ENCODE results near the gene KDM4D. TPM values are rescaled to one million over a fixed set of nuclear protein-coding genes. Genes with fewer than 3 reads are reported as not detected.
"Not testable (repeated sequence)": the region's sequence is repeated elsewhere in the genome, so short reads cannot be mapped to it uniquely, and the experiment has no call there.

The KDM4D gene
- total RNA-seq, 1 donor from 2014 or later, result 0.66 TPM

GRCh38 chr11:94958121-94958696, 15.3 kb upstream of the KDM4D start:
- DNase-seq (ENCODE audit: low spot score), result no peak

DNA sequence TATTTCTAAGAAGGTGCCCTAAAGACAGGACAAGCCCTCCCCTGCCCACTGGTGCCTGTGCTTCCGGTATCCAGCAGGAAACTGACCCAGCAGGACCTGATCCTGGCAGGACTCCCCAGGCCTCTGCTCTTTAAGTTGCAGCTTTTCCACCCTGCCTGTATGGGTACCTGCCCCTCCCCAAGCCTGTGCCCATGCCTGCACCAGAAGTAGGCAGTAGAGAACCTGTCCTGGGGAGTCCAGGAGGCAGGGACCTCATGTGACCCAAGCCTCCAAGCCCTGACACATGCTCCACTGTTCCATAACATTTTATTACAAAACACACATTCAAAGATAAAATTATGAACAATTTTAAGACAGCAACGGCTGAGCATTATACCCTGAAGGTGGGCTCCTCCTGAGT, 14.3 kb upstream of the KDM4D start:
- no peak for DNase-seq (ENCODE audit: low spot score)

GRCh38 chr11:94960488-94960887, 13.0 kb upstream of the KDM4D start:
- no peak for DNase-seq (ENCODE audit: low spot score)

GRCh38 chr11:94961255-94961654, 12.3 kb upstream of the KDM4D start:
- no peak for DNase-seq (ENCODE audit: low spot score)

- no peak for DNase-seq (ENCODE audit: low spot score)
These were observed 8.6 kb upstream of the KDM4D start for GRCh38 chr11:94964934-94965333.

- DNase-seq (ENCODE audit: low spot score), result no peak
These were observed 5.1 kb upstream of the KDM4D start for GRCh38 chr11:94968334-94968958.

DNA sequence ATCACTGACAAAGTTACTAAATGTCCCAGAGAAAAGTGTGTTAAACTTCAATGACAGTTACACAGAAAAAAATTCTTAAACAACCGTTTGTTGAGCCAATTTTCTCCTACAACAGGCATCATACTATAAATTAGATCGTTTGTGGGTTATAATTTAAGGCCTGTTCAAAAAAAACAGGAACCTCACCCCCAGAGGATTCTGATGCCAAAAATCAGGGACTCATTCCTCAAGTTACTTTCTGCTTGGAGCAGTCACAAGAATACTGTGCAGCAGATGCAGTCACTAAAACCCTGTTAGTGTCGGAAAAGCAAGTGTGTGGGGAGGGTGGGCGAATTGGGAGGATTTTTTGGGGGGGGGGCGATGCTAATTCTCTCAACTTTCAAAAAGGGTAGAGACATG, 810 bp upstream of the KDM4D start:
- DNase-seq (ENCODE audit: low spot score), result no peak

- DNase-seq (ENCODE audit: low spot score), result no peak
These were observed 669 bp downstream of the KDM4D start for GRCh38 chr11:94974178-94974577.

DNA sequence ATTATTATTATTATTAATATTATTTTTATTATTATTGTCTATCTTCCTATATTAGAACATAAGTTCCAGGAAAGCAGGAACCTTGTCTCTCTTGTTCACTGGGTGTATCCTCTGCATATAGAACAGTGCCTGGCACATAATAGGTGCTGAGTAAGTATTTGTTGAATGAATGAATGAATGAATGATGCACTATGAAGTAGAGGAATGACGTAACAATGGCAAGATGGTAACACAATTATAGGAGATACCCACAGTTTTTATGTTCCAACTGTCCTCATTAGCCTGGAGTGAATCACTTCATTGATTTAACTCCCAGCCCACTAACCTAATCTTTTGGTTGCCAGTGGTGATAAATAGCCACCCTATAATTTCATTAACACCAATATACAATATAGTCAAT, 2.1 kb downstream of the KDM4D start:
- DNase-seq (ENCODE audit: low spot score), result no peak

- no peak for DNase-seq (ENCODE audit: low spot score)
These were observed 13.9 kb downstream of the KDM4D start for GRCh38 chr11:94987378-94987777.

DNA sequence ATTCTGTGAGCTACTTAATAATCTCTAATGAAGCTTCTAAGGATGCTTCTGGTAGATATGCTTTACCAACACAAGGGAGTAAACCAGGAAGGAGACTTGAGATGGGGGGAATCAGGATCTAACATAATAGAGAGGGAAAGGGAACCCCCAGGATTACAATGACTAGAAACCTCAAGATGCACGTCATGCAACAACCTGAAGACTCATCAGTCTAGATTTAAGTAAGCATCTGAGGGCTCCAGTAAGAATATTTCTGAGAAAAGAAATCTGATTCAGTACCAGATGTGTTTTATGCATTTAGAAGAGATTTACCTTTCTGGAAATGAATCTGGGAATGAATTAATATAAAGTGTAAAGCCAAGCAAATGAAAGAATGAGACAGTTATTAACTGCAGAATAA, 15.2 kb downstream of the KDM4D start:
- DNase-seq (ENCODE audit: low spot score), result no peak

GRCh38 chr11:94993400-94993943, 20.0 kb downstream of the KDM4D start:
- DNase-seq (ENCODE audit: low spot score), result no peak

DNA sequence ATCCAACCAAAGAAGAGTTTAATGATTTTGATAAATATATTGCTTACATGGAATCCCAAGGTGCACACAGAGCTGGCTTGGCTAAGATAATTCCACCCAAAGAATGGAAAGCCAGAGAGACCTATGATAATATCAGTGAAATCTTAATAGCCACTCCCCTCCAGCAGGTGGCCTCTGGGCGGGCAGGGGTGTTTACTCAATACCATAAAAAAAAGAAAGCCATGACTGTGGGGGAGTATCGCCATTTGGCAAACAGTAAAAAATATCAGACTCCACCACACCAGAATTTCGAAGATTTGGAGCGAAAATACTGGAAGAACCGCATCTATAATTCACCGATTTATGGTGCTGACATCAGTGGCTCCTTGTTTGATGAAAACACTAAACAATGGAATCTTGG, 23.9 kb downstream of the KDM4D start:
- DNase-seq (ENCODE audit: low spot score), result no peak

- no peak for DNase-seq (ENCODE audit: low spot score)
These were observed 24.8 kb downstream of the KDM4D start for GRCh38 chr11:94998285-94998684.

- DNase-seq (ENCODE audit: low spot score), result no peak
These were observed 30.2 kb downstream of the KDM4D start for GRCh38 chr11:95003716-95004115.

DNA sequence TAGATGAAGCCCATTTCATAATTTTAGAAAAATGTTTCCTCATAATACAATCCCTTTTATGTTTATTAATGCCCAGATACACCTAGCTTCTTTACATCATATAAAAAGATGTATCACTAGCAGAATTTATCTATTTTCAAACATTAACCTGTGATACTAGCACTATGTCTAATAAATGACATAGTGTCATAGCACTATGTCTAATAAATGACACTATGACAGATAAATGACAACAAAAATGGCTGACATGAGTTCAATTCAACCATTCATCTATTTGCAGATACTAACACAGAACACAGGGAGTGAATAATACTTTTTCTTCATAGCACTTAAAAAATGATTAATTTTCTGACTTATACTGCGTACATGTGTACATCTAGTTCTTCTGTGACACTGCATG, 32.1 kb downstream of the KDM4D start:
- DNase-seq (ENCODE audit: low spot score), result no peak

DNA sequence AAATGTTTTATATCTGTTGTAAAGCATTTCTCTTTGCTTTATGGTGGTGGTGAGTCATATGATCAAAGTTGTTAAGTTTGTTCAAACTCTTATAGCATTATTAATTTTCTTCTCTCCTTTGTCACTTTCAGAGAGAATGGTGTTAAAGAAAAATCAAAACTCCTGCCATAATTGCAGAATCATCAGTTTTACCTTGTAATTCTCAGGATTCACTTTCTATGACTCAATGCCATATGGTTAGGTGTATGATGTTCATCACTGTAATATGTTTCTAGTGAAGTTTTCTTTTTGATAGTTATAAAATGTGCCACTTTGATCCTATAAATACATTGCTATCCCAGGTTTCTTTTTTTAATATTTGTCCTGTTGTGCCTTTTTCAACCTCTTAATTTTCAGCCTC, 37.9 kb downstream of the KDM4D start:
- DNase-seq (ENCODE audit: low spot score), result no peak

DNA sequence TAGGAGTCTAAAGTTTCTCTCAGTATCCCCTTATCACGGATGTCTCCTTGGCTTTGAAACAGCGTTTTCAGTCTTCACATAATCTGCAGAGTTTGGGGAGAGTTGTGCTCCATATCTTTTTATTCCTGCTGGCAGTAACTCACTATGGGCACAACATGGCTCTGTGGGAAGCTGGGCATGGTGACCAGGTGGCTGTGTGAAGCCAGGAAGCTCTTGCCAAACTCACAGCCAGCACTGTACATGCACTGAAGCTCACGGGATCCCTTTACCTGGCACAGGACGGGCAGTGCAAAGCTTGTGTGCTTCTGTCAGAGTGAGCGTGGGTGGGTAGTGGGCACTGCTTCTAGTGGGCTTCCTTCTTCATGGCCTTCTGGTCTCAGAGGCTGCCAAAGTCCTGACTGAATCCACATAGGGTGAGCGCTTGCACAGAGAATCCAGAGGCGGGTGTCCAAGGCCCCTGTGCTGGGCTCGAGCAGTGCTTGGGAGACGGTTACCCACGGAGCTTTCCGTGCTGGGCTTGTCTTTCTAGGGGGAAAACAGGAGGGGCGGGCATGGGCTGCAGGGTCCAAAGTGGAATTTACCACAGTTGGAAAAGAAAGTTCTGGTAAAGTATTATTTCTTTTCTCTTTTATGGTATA, 40.8 kb downstream of the KDM4D start:
- DNase-seq (ENCODE audit: low spot score), result no peak

DNA sequence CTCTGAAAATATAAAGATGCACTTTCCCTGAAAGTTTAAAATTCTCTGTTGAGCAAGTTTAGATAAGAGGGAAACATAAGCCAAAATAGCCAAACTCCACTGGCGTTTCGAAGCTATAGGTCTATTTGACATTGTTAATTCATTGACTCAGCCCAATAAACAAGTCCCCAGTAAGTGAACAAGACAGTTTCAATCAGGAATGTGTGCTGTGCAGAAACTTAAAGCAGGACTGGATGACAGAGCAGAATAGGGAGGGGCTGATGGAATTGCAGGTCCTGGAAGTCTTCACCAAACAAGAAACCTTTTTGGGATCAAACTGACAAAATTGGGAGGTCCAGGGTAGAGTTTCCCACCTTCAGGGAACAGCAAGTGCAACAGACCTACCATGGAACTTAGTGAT, 42.6 kb downstream of the KDM4D start:
- DNase-seq (ENCODE audit: low spot score), result no peak

GRCh38 chr11:95021468-95021867, 48.0 kb downstream of the KDM4D start:
- DNase-seq (ENCODE audit: low spot score), result not testable (repeated sequence)

DNA sequence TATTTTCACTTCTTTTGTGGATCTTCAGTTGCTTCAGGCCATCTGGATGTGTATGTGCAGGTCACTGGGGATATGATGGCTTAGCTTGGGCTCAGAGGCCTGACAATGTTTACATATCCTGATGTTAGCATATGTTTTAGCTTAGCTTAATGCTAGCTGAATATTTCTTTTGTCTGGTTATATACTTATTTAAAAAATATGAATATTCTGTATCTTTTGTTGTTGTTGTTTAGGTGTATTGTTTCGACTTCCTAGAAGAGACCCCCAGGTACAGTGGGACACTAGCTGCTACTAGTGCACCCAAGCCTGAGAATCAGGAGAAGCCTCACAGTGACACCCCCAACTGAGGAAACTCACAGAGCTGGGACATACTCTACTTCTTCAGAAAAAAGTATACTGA, 51.4 kb downstream of the KDM4D start, which contains the start of gene KDM4E:
Gene KDM4E (plus strand): TSS at position 301 of the 400 bp plus-strand sequence. CDS start 300 bp downstream, outside the sequence.
- no peak for DNase-seq (ENCODE audit: low spot score)

GRCh38 chr11:95025594-95025993, 52.1 kb downstream of the KDM4D start:
- not testable (repeated sequence) for DNase-seq (ENCODE audit: low spot score)

DNA sequence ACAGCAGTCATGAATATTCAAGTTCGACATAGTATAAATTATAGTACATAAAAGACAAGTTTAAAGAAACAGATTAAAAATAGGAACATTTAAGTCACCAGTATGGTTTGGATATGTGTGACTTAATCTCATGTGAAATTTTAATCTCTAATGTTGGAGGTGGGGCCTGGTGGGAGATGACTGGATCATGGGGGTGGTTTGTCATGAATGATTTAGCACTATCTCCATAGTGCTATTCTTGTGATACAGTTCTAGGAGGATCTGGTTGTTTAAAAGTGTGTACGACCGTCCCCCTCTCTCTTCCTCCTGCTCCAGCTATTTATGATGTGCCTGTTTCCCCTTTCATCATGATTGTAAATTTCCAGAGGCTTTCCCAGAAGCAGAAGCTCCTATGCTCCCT, 54.8 kb downstream of the KDM4D start:
- no peak for DNase-seq (ENCODE audit: low spot score)

All from mucosa of gallbladder (tissue), 1 donor.